NCI-H2196 (cell line): ENCODE measurements around the gene CAMK1G.
A peak's percentile ranks its signal among the peaks of the same experiment; 100 is the strongest.

Source experiments
- DNase-seq: peaks from one replicate; lab custom pipeline; 2025; ENCODE audit not compliant: unreplicated experiment; lab: John Stamatoyannopoulos, UW

Gene CAMK1G

DNA sequence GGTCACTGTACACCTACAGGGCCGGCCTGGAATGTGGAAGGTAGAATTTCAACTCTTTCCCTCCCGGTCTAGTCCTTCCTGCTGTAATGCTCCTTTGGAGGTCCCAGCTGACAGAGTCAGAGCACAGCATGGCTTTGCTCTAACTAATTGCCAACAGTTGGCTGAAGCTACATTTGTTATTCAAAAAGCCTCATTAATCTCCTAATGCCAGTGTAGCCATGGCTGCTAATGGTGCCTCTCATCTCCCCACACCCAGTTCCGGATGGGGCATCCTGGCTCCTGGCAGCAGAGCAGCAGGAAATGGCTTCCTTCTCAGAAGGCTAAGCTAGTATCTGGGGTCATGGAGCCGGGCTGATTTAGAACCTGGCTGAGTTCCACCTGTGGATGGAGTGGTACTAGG, 18.7 kb upstream of the CAMK1G start:
- DNase-seq: no peak

DNA sequence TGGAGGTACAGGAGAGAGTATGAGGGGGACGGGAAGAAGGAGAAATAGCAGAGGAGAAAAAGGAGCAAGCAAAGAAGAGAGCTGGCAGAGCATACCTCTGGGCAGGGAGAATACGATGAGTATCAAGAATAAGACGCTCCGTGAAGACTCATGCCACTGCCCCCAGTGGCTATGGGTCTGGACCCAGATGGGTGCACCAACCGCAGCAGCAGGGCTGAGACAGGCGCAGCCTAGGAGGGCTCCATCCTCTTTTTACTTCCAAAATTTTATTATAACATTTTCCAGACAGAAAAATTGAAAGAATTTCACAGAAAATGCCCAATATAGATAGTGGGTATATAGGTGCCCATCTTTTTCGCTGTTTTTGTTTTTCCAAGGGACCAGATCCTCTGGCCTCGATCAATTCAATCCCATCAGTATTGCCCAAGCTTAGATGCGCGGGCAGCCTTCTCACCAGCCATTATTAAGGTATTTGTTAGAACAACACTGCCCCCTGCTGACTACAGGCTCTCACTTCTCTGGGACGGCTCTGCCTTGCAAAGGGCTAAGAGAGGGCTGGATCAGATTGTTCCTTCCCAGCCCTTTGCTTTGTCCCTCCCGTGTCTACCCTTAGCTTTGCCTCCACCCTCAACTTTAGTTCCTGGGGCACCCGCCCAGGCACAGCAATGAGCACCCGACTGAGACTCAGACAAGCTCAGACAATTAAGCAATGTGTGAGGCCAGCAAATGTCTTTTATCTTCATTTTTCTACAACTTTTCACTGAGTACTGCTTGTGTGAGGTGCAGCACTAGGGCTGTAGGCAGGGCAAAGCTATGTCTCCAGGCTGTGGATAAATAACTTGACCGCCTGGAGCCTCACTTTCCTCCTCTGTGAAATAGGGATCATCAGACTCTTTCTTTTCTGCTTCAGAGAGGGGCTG, 17.5 kb upstream of the CAMK1G start:
- DNase-seq: peak; percentile 84

DNA sequence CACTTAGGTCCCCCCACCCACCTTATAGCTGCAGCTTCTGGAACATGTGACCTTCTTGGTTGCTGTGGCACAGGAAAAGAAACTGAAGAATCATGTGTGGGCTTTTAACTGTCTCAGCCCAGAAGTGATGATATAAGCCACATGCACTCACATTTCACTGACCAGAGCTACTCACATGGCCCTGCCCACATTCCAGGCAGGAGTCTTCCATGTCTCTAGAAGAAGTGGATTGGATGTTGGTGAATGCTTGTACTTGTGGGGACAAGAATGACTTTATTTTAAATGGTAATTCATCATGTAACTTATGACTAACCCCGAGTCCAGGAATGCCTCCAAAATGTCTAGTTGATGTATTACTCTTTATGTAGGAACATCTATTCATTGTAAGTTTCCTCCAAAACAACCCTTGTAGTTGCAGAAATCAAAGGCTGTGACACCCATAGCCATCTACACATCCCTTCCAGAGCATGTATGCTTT, 15.8 kb upstream of the CAMK1G start:
- DNase-seq: no peak

DNA sequence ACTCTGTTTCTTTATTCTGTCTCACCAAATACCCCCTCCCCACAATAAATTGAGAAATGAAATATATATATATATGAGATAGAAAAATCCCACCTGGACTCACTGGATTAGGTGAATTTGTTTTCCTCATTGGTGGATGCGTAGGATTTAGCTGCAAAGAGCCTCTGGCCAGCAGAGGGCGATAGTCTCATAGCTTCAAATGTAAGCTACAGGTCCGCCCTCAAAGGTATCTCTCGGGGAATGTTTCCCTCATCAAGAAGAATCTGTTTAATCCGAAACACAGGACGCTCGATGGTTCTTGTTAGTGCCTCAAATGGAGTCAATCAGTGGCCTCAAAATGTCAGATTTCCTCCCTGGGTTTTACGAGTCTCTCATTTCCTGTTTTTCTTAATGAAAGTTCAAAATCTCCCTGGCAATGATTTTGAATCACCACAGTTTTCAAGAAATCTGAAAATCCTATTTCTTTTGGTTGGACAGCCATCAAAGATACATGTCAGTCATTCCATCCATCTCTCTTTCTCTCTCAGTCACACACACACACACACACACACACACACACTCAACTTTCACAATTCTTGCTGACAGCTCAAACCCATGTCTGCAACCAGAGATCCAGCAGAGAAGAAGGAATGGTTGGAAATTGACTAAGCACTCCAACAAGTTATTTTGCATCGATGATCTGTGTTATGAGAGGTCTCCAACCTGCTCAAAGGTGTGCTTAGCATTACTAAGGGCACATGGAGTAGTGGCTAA, 13.9 kb upstream of the CAMK1G start:
- peak; percentile 85 for DNase-seq

DNA sequence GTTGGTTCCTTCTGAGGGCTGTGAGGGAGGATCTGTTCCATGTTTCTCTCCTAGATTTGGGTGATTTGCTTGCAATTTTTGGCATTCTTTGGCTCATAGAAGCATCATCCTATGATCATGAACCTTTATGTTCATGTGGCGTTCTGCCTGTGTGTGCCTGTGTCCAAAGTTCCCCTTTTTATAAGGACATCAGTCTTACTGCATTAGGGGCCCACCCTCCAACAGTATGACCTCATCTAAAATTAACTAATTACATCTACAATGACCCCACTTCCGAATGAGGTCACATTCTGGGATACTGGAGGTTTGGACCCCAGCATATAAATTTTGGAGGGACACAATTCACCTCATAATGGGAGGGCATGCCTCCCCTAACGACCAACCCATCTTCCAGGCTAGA, 12.8 kb upstream of the CAMK1G start:
- no peak for DNase-seq

DNA sequence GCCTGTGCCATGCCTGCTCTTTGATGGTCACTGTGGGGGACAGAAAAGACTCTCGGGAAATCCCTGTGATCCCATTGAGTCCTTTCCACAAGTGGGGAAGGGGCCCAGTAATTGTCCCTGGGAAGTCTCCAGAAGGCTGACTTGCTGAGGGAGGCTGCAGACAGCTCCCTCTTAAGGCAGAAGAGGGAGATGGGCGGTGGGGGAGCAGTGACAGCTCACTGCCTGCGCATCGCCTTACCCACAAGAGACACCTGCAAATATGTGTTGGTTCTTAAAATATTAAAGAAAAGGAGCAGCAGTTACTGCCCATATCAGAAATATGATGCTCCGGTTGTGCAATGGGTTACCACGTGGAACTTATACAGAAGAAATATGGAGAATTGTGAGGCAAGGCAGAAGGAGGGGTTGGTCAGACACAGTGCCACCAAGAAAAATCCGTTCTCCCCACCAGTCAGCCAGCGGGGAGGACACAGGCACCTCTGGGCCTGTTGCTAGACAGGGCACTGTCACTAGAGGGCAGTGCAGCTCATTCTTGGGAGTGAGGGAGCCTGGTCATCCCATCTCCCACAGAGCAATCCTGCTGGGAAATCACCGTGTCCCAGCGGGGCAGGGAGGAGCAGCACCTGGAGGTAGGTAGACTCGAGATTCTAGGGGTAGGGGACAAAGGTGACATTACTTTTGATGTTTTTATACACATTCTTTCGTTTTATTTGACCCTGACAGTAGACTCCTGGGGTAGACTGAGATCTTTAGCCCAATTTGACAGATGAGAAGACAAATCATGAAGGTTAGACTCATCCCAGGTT, 6.9 kb upstream of the CAMK1G start:
- peak; percentile 79 for DNase-seq

DNA sequence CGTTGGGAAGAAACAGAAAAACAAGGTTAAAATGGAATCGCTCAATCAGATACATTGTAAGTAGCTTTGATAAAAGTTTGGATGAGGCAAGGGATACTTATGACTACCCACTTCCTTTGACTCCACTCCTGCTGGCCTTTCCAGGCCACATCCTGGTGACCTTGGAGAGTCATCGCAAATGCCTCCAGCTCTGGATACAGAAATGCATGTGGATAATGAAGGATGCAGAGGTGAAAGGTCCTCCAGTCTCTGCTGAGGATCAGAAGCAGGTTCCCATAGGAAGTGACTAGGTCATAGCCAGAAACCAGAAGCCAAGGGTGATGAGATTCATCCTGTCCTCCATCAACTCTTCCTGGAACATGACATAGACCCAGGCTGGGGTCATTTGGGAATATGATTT, 6.2 kb upstream of the CAMK1G start:
- no peak for DNase-seq

DNA sequence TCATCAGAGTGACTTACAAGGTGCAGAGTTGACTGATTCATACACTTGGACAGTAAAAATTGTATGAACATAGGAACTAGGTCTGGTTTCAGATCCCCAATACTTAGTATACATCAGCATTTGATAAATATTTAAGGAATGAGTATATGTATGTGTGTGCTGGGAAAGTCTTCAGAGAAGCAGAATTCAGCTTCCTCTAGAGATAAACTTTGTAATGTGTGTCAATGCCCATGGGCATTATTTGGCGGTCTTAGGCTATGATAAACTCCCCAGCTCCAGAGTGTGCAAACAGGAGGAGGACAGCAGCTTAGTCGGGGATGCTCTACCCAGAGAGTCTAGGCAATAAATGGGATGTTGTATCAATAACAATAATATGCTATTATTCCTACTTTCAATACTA, 2.9 kb upstream of the CAMK1G start:
- no peak for DNase-seq

DNA sequence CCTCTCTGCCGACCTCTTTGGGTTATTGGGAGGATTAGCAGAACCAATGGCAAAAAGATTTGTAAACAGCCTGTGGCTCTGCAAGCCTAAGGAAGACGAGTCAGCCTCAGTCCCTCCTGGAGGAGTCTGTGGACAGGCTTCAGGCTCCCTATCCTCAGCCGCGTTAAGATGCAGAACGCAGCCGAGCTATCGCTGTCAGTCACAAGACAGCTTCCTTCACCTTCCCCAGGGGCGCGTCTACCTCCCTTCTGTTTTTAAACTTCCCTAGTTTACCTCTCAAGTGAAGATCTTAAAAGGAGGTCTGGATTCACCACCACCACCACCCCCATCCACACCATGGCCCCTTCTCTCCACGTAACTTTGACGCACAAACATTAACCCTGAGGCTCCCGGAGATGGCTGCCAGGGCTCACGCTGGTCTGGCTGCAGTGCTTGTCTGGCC, 738 bp downstream of the CAMK1G start:
- no peak for DNase-seq

DNA sequence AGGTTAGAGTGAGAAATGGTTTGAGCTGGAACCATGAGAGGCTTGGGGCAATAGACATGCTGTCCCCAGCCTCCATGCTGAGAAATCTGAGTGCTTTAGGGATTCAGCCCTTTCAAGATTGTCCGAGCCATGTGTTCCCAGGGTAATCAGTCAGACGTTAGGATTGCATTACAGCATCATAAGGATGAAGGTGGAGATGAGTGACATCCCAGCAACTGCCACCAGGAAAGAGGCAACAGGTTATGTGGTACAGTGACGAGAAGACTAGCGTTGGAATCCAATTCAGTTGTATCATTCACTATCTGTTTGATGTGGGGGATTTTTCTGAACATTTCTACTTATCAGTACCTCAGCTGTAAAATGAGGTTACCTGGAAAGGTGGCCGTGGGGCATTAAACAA, 1.7 kb downstream of the CAMK1G start:
- no peak for DNase-seq

DNA sequence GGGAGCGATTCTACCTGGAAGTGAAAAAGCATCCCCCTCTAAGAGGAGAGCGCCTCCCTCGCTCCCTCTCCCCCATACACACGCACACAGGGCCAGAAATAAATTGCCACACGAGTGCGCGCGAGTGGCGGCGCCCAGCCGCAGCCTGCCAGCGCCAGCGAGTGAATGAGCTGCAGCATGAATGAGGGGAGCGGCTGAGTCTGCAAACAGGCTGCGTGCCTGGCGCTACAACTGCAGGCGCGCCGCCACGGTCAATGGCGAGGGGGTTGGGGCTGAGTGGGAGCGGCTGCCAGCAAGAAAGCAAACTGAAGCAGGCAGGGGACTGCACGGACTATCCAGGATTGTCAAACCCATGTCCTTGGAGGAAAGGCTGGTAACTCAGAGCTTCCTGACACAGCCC, 2.2 kb downstream of the CAMK1G start:
- DNase-seq: no peak

DNA sequence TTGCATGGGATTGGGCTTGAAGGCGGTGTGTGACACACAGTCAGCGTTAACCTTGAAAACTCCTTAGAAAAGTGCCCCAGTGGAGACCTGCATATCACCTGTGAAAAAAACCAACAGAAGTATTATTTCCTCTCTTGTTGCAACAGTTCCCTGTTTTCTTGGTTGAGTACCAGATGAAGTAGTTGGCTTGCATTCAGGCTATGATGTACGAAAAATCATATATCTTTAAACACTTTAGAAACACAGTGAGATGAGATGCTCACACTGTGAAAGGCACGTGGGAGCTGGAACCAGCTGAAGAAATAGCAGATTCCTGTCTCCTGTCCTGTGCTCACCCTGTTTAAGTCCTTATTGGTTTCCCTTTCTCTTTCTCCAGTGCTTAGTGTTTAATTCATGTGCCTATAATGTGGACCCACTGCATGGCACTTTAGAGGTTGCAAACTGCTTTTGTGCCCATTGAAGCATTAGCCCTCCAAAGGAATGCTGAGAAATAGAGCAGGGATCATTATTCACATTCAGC, 2.8 kb downstream of the CAMK1G start:
- DNase-seq: no peak

DNA sequence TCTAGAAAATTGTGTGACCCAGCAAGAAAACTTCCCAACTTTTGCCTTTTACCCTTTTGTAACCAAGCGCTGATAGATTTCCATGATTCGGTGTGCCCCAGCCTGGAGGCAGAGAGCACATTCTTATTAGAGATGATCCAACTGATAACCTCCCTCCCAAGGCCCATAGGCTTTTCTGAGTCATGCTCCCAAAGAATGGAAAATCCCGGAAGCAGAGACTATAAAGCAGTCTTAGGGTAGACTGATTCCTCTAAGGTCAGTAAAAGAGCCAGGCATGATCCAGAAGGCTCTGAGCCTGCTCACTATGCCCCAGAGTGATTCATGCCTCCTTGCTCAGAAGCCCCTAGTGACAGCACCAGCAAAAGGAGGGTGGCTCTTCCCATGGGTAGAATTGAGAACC, 4.3 kb downstream of the CAMK1G start:
- no peak for DNase-seq

DNA sequence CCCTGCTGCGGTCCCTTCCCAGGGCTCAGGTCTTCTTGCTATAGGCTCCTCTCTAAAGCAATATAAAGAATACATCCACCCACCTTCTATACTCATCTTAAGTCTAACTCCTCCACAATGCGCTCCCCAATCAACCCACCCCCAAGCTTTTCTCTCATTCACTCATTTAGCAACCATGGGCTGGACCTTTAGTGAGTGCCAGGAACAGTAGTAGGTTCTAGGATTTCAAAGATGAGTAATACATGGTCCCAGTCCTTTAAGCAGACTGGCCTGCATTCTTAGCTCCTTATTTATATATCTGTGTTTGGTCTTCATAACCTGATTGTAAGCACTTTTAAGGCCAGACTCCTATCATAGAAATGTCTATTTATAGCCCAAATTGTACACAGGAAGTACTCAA, 5.9 kb downstream of the CAMK1G start:
- no peak for DNase-seq

DNA sequence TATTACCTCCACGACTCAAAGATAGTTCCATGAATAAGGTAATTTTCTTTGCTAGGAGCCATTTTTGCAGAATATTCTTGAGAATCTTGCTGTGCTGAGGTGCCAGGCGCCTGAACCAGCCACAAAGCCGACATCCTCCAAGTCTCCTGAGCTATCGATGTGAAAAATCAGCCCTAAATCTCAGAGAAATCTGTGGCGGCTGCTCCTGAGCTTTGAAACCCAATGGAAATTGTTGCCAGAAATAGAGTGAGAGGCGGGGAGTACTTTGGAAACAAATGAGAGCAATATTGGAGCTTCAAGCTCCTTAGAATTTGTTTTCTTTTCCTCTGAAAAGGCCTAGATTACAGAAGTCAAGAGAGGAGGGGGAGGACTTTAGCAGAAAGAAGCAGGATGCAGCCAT, 6.3 kb downstream of the CAMK1G start:
- DNase-seq: no peak

DNA sequence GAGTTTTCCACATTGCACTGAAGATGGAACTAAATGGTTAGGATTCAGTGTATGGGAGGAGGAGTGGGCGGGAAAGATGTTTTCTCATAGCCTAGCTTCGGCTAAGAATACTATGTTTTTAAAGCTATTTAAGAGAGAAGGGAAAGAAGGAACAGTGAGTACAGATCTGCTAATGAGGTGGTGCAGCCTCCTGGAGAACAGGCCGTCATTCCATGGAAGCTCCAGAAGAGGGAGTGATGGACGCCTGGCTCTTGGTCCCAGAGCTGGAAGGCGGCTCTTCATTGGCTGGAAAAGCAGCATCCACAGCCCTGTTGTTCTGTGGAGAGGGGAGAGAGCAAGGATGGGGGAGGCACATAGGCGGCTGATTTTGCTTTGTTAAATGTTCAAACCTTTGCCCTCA, 6.9 kb downstream of the CAMK1G start:
- no peak for DNase-seq

DNA sequence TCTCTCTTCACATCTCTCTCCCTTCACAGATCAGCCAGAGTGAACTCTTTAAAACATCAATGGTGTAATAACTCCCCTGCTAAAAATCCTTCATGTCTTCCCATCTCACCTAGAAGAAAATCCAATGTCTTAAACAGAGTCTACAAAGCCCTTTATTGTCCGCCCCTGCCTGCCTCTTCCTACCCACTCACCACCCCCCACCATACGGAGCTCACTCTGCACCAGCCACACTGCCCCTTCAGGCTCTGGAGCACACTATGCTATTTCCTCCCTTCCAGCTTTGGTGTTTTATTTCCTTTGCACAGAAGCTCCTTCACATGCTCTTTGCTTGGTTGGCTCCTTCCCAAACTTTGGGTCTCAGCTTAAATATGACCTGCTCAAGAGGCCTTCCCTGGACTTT, 10.2 kb downstream of the CAMK1G start:
- DNase-seq: no peak

DNA sequence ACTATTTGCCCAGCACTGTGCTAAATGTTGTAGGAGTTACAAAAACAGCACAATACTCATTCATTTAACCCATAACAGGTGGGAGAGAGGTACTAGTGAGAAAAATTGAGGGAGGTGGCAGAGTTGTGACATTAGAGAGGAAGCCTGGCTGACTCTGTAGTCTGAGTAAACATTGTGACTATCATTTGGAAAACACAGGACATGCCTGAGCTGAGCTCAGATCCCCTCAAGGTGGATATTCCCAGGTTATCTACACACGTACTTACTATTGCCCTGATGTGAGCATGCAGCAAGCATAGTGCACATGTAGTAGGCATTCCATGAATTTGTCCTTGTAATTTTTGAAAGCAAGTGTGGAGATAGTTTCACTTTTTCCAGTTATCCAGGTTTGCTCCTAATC, 10.9 kb downstream of the CAMK1G start:
- DNase-seq: no peak

DNA sequence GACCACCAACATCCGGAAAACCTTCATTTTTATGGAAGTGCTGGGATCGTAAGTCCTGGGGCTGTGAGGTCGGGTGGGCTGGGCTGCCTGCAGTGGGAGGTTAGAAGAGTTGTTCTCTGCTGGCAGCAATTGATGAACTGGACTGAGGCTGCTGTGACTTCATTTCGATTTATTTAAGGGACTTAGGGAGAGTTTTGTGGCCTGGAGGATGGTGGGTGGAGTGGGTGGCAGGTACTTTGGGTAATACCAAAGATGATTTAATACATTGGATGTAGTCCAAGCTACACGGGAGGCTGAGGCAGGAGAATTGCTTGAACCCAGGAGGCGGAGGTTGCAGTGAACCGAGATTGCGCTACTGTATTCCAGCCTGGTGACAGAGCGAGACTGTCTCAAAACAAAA, 11.5 kb downstream of the CAMK1G start:
- DNase-seq: no peak

DNA sequence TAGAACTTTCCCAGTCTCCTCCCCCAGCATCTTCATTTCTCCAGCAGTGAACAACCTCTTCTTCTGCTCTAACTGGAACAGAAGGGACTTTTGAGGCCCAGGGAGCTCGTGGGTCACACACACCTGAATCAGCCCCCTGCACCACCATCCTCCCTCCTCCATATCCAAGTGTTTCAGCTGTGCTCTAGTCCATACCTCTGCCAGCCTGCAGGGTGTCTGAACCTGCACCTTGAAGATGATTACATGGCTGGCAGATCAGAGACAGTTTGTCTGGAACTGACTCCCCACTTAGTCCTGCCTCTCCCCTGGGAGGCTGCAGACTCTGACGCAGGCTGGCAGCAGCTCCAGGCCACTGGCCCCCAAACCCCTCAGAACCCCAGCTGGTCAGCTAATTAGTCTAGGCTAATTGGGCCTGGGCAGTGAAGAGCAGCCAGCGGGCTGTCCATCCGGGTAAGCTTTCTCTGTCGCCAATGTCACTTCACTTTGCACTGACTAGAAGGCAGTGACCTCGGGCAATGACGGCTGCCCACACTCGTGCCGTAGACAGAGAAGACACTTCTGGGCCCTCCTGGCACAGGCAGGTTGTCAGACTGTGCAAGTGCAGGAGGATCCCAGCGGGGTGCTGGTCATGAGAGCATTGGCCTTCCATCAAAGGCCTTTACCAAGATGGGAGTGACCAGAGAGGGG, 12.2 kb downstream of the CAMK1G start:
- no peak for DNase-seq

DNA sequence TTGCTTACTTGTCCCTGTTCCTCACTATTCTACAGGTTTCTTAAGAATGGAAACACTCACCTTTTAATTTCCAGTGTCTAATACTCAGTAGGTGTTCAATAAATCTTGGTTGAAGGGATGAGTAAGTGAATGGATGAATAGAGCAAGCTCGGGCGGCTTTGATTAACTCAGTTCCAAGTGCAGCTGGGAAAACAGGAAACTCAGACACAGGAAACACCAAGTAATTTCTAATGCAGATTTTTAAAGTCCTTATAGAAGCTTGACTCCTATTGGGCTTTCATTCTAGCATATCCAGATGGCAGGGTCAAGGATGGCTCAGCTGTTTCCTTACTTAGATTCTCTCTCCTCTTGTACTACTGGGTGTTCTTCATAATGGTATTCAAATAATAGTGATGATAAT, 14.0 kb downstream of the CAMK1G start:
- no peak for DNase-seq
